Fibroblast of upper back skin (primary cell): ENCODE measurements around the gene VPS54.

Experiments
- DNase-seq: peaks from one replicate; pipeline ENCODE4 v3.0.0-alpha.2; 2013

Gene VPS54

GRCh38 chr2:64019083-64019974 is at the start of gene VPS54:
Gene VPS54, minus strand, starts transcription at chr2:64019428. Its CDS starts 35,429 bp downstream, at chr2:63983999.
- peak; percentile 52 for DNase-seq

GRCh38 chr2:64067326-64067725 is 48.1 kb upstream of the VPS54 start:
- DNase-seq, result no peak

GRCh38 chr2:64065516-64065915 is 46.3 kb upstream of the VPS54 start:
- DNase-seq, result no peak

- peak; percentile 77 for DNase-seq
Measured at GRCh38 chr2:64063924-64064331, 44.7 kb upstream of the VPS54 start.

GRCh38 chr2:64063454-64063853 is 44.2 kb upstream of the VPS54 start:
- DNase-seq, result no peak

GRCh38 chr2:64062840-64063239 is 43.6 kb upstream of the VPS54 start:
- peak; percentile 54 for DNase-seq

- no peak for DNase-seq
Measured at GRCh38 chr2:64059270-64059669, 40.0 kb upstream of the VPS54 start.

GRCh38 chr2:64056021-64056420 is 36.8 kb upstream of the VPS54 start:
- DNase-seq, result no peak

- no peak for DNase-seq
Measured at GRCh38 chr2:64054161-64054915, 35.1 kb upstream of the VPS54 start.

GRCh38 chr2:64052463-64053241 is 33.4 kb upstream of the VPS54 start:
- DNase-seq, result no peak

- DNase-seq, result peak; percentile 64
Measured at GRCh38 chr2:64049633-64050220, 30.5 kb upstream of the VPS54 start.

GRCh38 chr2:64045938-64046337 is 26.7 kb upstream of the VPS54 start:
- DNase-seq, result no peak

- DNase-seq, result no peak
Measured at GRCh38 chr2:64040161-64040560, 20.9 kb upstream of the VPS54 start.

- DNase-seq, result peak; percentile 74
Measured at GRCh38 chr2:64036034-64036705, 16.9 kb upstream of the VPS54 start.

- peak; percentile 32 for DNase-seq
Measured at GRCh38 chr2:64035072-64035942, 16.1 kb upstream of the VPS54 start.

- DNase-seq, result no peak
Measured at GRCh38 chr2:64029116-64029665, 10.0 kb upstream of the VPS54 start.

- DNase-seq, result no peak
Measured at GRCh38 chr2:64025741-64026140, 6.5 kb upstream of the VPS54 start.

GRCh38 chr2:64024259-64024949 is 5.2 kb upstream of the VPS54 start:
- DNase-seq, result no peak

GRCh38 chr2:64023485-64024258 is 4.4 kb upstream of the VPS54 start:
- DNase-seq, result no peak
